H1 (cell line): Measurements from ENCODE around the gene ZSCAN10. TPM values are rescaled to one million over a fixed set of nuclear protein-coding genes. Genes with fewer than 3 reads are reported as not detected.

ENCODE experiments used
- CTCF ChIA-PET: fragments of 300-600 bp; sonication (Branson Sonifier 250); formaldehyde crosslinking; loops from one replicate; lab custom pipeline; 2021; ENCODE audit not compliant: partially characterized antibody; lab: Charles Lee
- POLR2A ChIA-PET: fragments of 300-600 bp; sonication (Branson Sonifier 250); formaldehyde crosslinking; loops from one replicate; lab custom pipeline; 2021; ENCODE audit warnings: inconsistent platforms; ENCODE audit not compliant: partially characterized antibody; lab: Charles Lee
- DNase-seq, 2 experiments: peaks; one replicate each; pipeline versions ENCODE4 v3.0.0 to v3.0.0-alpha.2; 2010 to 2022; ENCODE audit warnings: low spot score in 2 of 2, low read depth in 1 of 2, mixed read lengths in 1 of 2
- FAIRE-seq: peaks from 2 replicates; lab custom pipeline; 2011; peaks lifted over from hg19 to GRCh38; lab: Jason Lieb, UNC
- H2AFZ ChIP-seq: 2 replicates; pipeline ENCODE4 v1.8.1; 2012; ENCODE audit warnings: low read length, inconsistent platforms
- H2AK5ac ChIP-seq: 2 replicates; pipeline ENCODE4 v1.6.1; 2013; ENCODE audit warnings: low read depth, low read length
- H2BK120ac ChIP-seq: replicated peaks from 2 replicates; pipeline ENCODE3; 2013; ENCODE audit warnings: low read depth, low read length, inconsistent platforms
- H2BK12ac ChIP-seq: 2 replicates; pipeline ENCODE4 v1.6.1; 2013; ENCODE audit warnings: low read depth, low read length
- H2BK15ac ChIP-seq: 2 replicates; pipeline ENCODE4 v1.6.1; 2013; ENCODE audit warnings: low read length
- H2BK20ac ChIP-seq: 2 replicates; pipeline ENCODE4 v1.6.1; 2013; ENCODE audit warnings: low read length
- H2BK5ac ChIP-seq: 2 replicates; pipeline ENCODE4 v1.6.1; 2013; ENCODE audit warnings: low read depth, low read length
- H3K14ac ChIP-seq: 2 replicates; pipeline ENCODE4 v1.6.1; 2013; ENCODE audit warnings: inconsistent platforms; ENCODE audit not compliant: insufficient read length
- H3K18ac ChIP-seq: 2 replicates; pipeline ENCODE4 v1.6.1; 2013; ENCODE audit warnings: low read length; ENCODE audit errors: extremely low read depth
- H3K23ac ChIP-seq: 2 replicates; pipeline ENCODE4 v1.6.1; 2013; ENCODE audit warnings: inconsistent platforms; ENCODE audit not compliant: insufficient read length
- H3K23me2 ChIP-seq: 2 replicates; pipeline ENCODE4 v1.6.1; 2013; ENCODE audit warnings: low read depth, low read length
- H3K27ac ChIP-seq: 2 replicates; pipeline ENCODE4 v1.6.1; 2011; ENCODE audit warnings: low read depth, low read length, inconsistent platforms
- H3K27me3 ChIP-seq, 4 experiments: replicated peaks in 1 of 4; 1 replicate in 1 of 4; 2 replicates in 3 of 4; pipeline versions ENCODE4 v1.6.1 to v1.8.1; 2011 to 2013; ENCODE audit warnings: low read length in 3 of 4, mild to moderate bottlenecking in 3 of 4, inconsistent platforms in 2 of 4, mixed read lengths in 2 of 4, moderate library complexity in 1 of 4; ENCODE audit not compliant: control insufficient read depth in 3 of 4, insufficient read depth in 3 of 4; ENCODE audit errors: extremely low read depth in 1 of 4
- H3K36me3 ChIP-seq, 4 experiments: 2 replicates each; pipeline versions ENCODE4 v1.6.1 to v1.8.1; 2011 to 2013; ENCODE audit warnings: mild to moderate bottlenecking in 4 of 4, low read length in 3 of 4, moderate library complexity in 2 of 4, control low read depth in 1 of 4, inconsistent platforms in 1 of 4; ENCODE audit not compliant: insufficient read depth in 4 of 4, control insufficient read depth in 2 of 4
- H3K4ac ChIP-seq: replicated peaks from 2 replicates; pipeline ENCODE3; 2013; ENCODE audit warnings: low read length, low read depth, mixed read lengths, inconsistent platforms; ENCODE audit not compliant: insufficient read length
- H3K4me1 ChIP-seq, 4 experiments: replicated peaks in 1 of 4; 1 replicate in 1 of 4; 2 replicates in 3 of 4; pipeline versions ENCODE4 v1.6.1 to v1.8.1; 2011 to 2013; ENCODE audit warnings: low read length in 3 of 4, inconsistent platforms in 2 of 4, mixed read lengths in 1 of 4; ENCODE audit not compliant: insufficient read depth in 4 of 4, control insufficient read depth in 3 of 4
- H3K4me2 ChIP-seq, 2 experiments: 2 replicates each; pipeline versions ENCODE4 v1.6.1 to v1.8.1; 2011 to 2013; ENCODE audit warnings: low read depth in 2 of 2, low read length in 2 of 2, control low read depth in 1 of 2, inconsistent platforms in 1 of 2, mild to moderate bottlenecking in 1 of 2; ENCODE audit not compliant: insufficient read depth in 1 of 2
- H3K4me3 ChIP-seq, 4 experiments: fragments of 200-600, 300-600 bp in 1 of 4; sonication (generic), shearing (Covaris generic), sonication (Bioruptor Twin) in 1 of 4; 2 replicates each; pipeline versions ENCODE4 v1.5.1 to v1.8.1; 2011 to 2016; ENCODE audit warnings: low read length in 4 of 4, low read depth in 3 of 4, control low read depth in 2 of 4, inconsistent platforms in 2 of 4, mild to moderate bottlenecking in 2 of 4, mixed read lengths in 1 of 4, moderate library complexity in 1 of 4; ENCODE audit not compliant: insufficient read depth in 2 of 4; ENCODE audit errors: extremely low read depth in 1 of 4
- H3K56ac ChIP-seq: replicated peaks from 2 replicates; pipeline ENCODE3; 2013; ENCODE audit warnings: low read depth, mild to moderate bottlenecking, mixed read lengths, low read length, inconsistent platforms; ENCODE audit not compliant: insufficient read length
- H3K79me1 ChIP-seq: 2 replicates; pipeline ENCODE4 v1.6.1; 2013; ENCODE audit warnings: low read depth, low read length, control low read depth
- H3K79me2 ChIP-seq, 2 experiments: 2 replicates each; pipeline versions ENCODE4 v1.6.1 to v1.8.1; 2012 to 2013; ENCODE audit warnings: low read length in 2 of 2, mild to moderate bottlenecking in 2 of 2, inconsistent platforms in 1 of 2; ENCODE audit not compliant: insufficient read depth in 2 of 2, control insufficient read depth in 1 of 2
- H3K9ac ChIP-seq, 4 experiments: replicated peaks in 1 of 4; 1 replicate in 1 of 4; 2 replicates in 3 of 4; pipeline versions ENCODE4 v1.6.1 to v1.8.1; 2011 to 2013; ENCODE audit warnings: low read depth in 3 of 4, low read length in 3 of 4, control low read depth in 2 of 4, mild to moderate bottlenecking in 2 of 4, moderate library complexity in 2 of 4, inconsistent platforms in 1 of 4; ENCODE audit errors: extremely low read depth in 1 of 4
- H3K9me3 ChIP-seq, 2 experiments: 2 replicates each; pipeline versions ENCODE4 v1.6.1 to v1.8.1; 2012 to 2013; ENCODE audit warnings: mild to moderate bottlenecking in 2 of 2, moderate library complexity in 2 of 2, control low read depth in 1 of 2, inconsistent platforms in 1 of 2, low read depth in 1 of 2, low read length in 1 of 2, mixed read lengths in 1 of 2; ENCODE audit not compliant: insufficient read depth in 2 of 2
- H4K20me1 ChIP-seq, 2 experiments: replicated peaks in 1 of 2; 2 replicates each; pipeline versions ENCODE3 to v1.8.1; 2011 to 2013; ENCODE audit warnings: inconsistent platforms in 2 of 2, low read length in 2 of 2, mild to moderate bottlenecking in 1 of 2; ENCODE audit not compliant: insufficient read depth in 2 of 2, control insufficient read depth in 1 of 2
- H4K5ac ChIP-seq: 2 replicates; pipeline ENCODE4 v1.6.1; 2013; ENCODE audit warnings: low read length, low read depth, mixed read lengths, inconsistent platforms; ENCODE audit not compliant: insufficient read length
- H4K8ac ChIP-seq: 2 replicates; pipeline ENCODE4 v1.8.0; 2013; ENCODE audit warnings: mild to moderate bottlenecking, moderate library complexity, low read length, inconsistent platforms; ENCODE audit not compliant: insufficient read depth; ENCODE audit errors: extremely low read depth
- H4K91ac ChIP-seq: replicated peaks from 2 replicates; pipeline ENCODE3; 2013; ENCODE audit warnings: low read length, mixed read lengths, inconsistent platforms; ENCODE audit not compliant: insufficient read length
- ASH2L ChIP-seq: fragments of 200-600, 300-600 bp; sonication (generic); IDR thresholded peaks from one replicate; pipeline ENCODE4 v1.7.1; 2017; ENCODE audit warnings: low read length
- BACH1 ChIP-seq: IDR thresholded peaks from 2 replicates; pipeline ENCODE4 v1.6.1; 2012; ENCODE audit warnings: low read length, improper control_type of control experiment
- CBX8 ChIP-seq: fragments of 300-800, 300-1000 bp; sonication (generic); IDR thresholded peaks from 2 replicates; pipeline ENCODE4 v1.7.1; 2016; ENCODE audit warnings: low read depth, low read length, borderline replicate concordance
- CHD1 ChIP-seq: IDR thresholded peaks from 2 replicates; pipeline ENCODE4 v1.6.1; 2012; ENCODE audit warnings: low read depth, low read length, improper control_type of control experiment
- CREB1 ChIP-seq: IDR thresholded peaks from 2 replicates; pipeline ENCODE4 v1.6.1; 2012; ENCODE audit warnings: inconsistent platforms
- CTBP2 ChIP-seq: IDR thresholded peaks from 2 replicates; pipeline ENCODE4 v1.7.0; 2011; ENCODE audit warnings: borderline replicate concordance, mild to moderate bottlenecking, moderate library complexity, mixed read lengths, low read length; ENCODE audit not compliant: insufficient read depth, insufficient read length
- EZH2 ChIP-seq: fragments of 200-600 bp; sonication (generic); IDR thresholded peaks from 2 replicates; pipeline ENCODE4 v1.7.1; 2012; ENCODE audit warnings: low read depth, mild to moderate bottlenecking, moderate library complexity, low read length, inconsistent platforms; ENCODE audit not compliant: severe bottlenecking
- GABPA ChIP-seq: IDR thresholded peaks from 2 replicates; pipeline ENCODE4 v1.6.1; 2011; ENCODE audit warnings: mild to moderate bottlenecking, low read length, moderate library complexity, borderline replicate concordance; ENCODE audit not compliant: insufficient read depth
- HDAC6 ChIP-seq: IDR thresholded peaks from one replicate; pipeline ENCODE4 v1.7.1; 2012; ENCODE audit warnings: low read depth, mild to moderate bottlenecking, inconsistent platforms, low read length, moderate library complexity
- KDM1A ChIP-seq: fragments of 200-600, 300-600 bp; sonication (generic); IDR thresholded peaks from 2 replicates; pipeline ENCODE4 v1.7.1; 2016; ENCODE audit warnings: mild to moderate bottlenecking, low read length, borderline replicate concordance
- NANOG ChIP-seq: IDR thresholded peaks from 2 replicates; pipeline ENCODE4 v1.6.1; 2011; ENCODE audit warnings: low read length, low read depth, mild to moderate bottlenecking, inconsistent platforms; ENCODE audit not compliant: insufficient read depth, poor library complexity, severe bottlenecking
- RFX5 ChIP-seq: IDR thresholded peaks from 2 replicates; pipeline ENCODE4 v1.6.1; 2011; ENCODE audit warnings: low read depth, low read length, improper control_type of control experiment, borderline replicate concordance
- RXRA ChIP-seq: IDR thresholded peaks from 2 replicates; pipeline ENCODE4 v1.6.1; 2011; ENCODE audit warnings: low read depth, mild to moderate bottlenecking, low read length, moderate library complexity; ENCODE audit not compliant: insufficient read depth
- SRF ChIP-seq: IDR thresholded peaks from 2 replicates; pipeline ENCODE4 v1.6.1; 2011; ENCODE audit warnings: mild to moderate bottlenecking, low read depth, low read length, moderate library complexity
- YY1 ChIP-seq: IDR thresholded peaks from 2 replicates; pipeline ENCODE4 v1.6.1; 2011; ENCODE audit warnings: low read depth, mild to moderate bottlenecking, low read length
- WGBS, 2 experiments: shearing (Covaris generic) in 1 of 2; methylation state at CpG; one replicate each; pipeline versions ENCODE4 v1.1.6 to v1.1.7; 2013 to 2015; ENCODE audit warnings: low lambda C conversion rate in 2 of 2, mixed read lengths in 2 of 2, inconsistent platforms in 1 of 2, low coverage in 1 of 2, missing lambda C conversion rate in 1 of 2; ENCODE audit not compliant: insufficient replicate concordance in 2 of 2, insufficient coverage in 1 of 2, insufficient read length in 1 of 2; ENCODE audit errors: extremely low coverage in 1 of 2, missing lambda C conversion rate in 1 of 2; 5-methylcytosine and 5-hydroxymethylcytosine counted together
- polyA plus RNA-seq, 7 experiments: library from polyadenylated mRNA; depleted of rRNA in 3 of 7; stranded (reverse) in 5 of 7; unstranded in 2 of 7; fragments of >200 nt in 5 of 7; fragments of 200-250 nt in 2 of 7; gene quantifications; 1 replicate in 5 of 7; 2 replicates in 1 of 7; 4 replicates in 1 of 7; pipeline versions ENCODE4 v1.2.1 to v1.2.3, GENCODE V29; 2011 to 2013; ENCODE audit warnings: missing spikeins in 2 of 7, mixed read lengths in 2 of 7
- total RNA-seq: library from RNA; stranded (reverse); fragmentation: NEBNext Ultra II Directional; extraction: Animal tissue kit (Norgen Biotek cat#: 25700); gene quantifications from 2 replicates; pipeline ENCODE4 v1.2.1, GENCODE V29; 2021

Gene ZSCAN10
- total and polyA plus RNA-seq, 2 of the 8 experiments (the other 6 are each of a cell fraction or from before 2014, with no cell fraction given) = 209 to 314 TPM

DNA sequence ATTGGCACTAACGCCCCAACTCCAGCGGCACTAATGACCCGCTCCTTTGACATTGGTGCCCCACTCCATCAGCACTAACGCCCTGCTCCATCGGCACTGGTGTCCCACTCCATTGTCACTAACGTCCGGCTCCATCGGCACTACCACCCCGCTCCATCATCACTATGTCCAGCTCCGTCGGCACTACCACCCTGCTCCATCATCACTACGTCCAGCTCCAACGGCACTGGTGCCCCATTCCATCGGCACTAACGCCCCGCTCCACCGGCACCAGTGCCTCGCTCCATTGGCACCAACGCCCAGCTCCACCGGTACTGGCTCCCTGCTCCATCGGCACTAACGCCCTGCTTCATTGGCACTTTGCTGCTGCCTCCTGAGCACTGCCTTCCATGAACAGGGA is 43.2 kb upstream of the ZSCAN10 start:
- FAIRE-seq = no peak
- H3K9me3 ChIP-seq = no peaks in the 10 kb centered on the region
- CTCF ChIA-PET = interaction anchor here (10.9 kb wide), 1 partner anchor 11 kb away, joined by 174 read pairs; the partner anchor contains the start of gene ZNF213
- no peak overlapping the region for H3K23ac ChIP-seq
- POLR2A ChIA-PET = interaction anchor here (0.9 to 3.9 kb wide), 2 partner anchors 8 to 13 kb away, joined by 3 to 20 read pairs; no protein-coding TSS in a partner anchor
- H3K79me2 ChIP-seq = no peaks in the 10 kb centered on the region
- no peak overlapping the region for H4K91ac ChIP-seq
- no peak overlapping the region for H3K9ac ChIP-seq
- no peak overlapping the region for H2BK20ac ChIP-seq
- H3K79me1 ChIP-seq = no peaks in the 10 kb centered on the region
- H3K4me1 ChIP-seq = no peaks in the 10 kb centered on the region
- H4K20me1 ChIP-seq = peaks cover 0 to 7% of the 10 kb centered on the region in 2 experiments
- H3K4me2 ChIP-seq = no peak overlapping the region
- H4K5ac ChIP-seq = no peak overlapping the region
- H3K36me3 ChIP-seq = peaks cover 0 to 8% (median 3%) of the 10 kb centered on the region in 4 experiments; a peak in 4 of 8 replicates
- no peak overlapping the region for H2AFZ ChIP-seq
- H3K27ac ChIP-seq = no peak overlapping the region
- no peak overlapping the region for H3K4ac ChIP-seq
- H2BK15ac ChIP-seq = no peak overlapping the region
- no peak overlapping the region for H2BK12ac ChIP-seq
- H3K56ac ChIP-seq = no peak overlapping the region
- H3K14ac ChIP-seq = no peak overlapping the region
- 0 out of 2 replicates have a peak, but pooled peaks cover 2% of the 10 kb centered on the region for H3K23me2 ChIP-seq
- H2BK5ac ChIP-seq = no peak overlapping the region
- H2BK120ac ChIP-seq = no peak overlapping the region
- H3K18ac ChIP-seq = no peak overlapping the region
- H3K27me3 ChIP-seq = no peaks in the 10 kb centered on the region
- no peak overlapping the region for H2AK5ac ChIP-seq
- H3K4me3 ChIP-seq = no peak overlapping the region
- no peak for DNase-seq
- WGBS, 2 experiments = 96% methylated on average over 22 of the region's 22 CpGs; no CpG with 5 or more reads in 1 of the 2 experiments
- H4K8ac ChIP-seq = no peak overlapping the region
- no peak for TF ChIP-seq CTBP2
- no peak for TF ChIP-seq SRF
- TF ChIP-seq GABPA = no peak
- TF ChIP-seq CBX8 = no peak
- TF ChIP-seq HDAC6 = no peak
- no peak for TF ChIP-seq KDM1A
- no peak for TF ChIP-seq RFX5
- no peak for TF ChIP-seq ASH2L
- no peak for TF ChIP-seq RXRA
- no peak for TF ChIP-seq YY1
- no peak for TF ChIP-seq CREB1
- TF ChIP-seq NANOG = no peak
- TF ChIP-seq BACH1 = no peak
- no peak for TF ChIP-seq EZH2
- no peak for TF ChIP-seq CHD1
